ENCODE measurements around the gene NPHP3.
A peak's percentile ranks its signal among the peaks of the same experiment; 100 is the strongest.

The NPHP3 gene

DNA sequence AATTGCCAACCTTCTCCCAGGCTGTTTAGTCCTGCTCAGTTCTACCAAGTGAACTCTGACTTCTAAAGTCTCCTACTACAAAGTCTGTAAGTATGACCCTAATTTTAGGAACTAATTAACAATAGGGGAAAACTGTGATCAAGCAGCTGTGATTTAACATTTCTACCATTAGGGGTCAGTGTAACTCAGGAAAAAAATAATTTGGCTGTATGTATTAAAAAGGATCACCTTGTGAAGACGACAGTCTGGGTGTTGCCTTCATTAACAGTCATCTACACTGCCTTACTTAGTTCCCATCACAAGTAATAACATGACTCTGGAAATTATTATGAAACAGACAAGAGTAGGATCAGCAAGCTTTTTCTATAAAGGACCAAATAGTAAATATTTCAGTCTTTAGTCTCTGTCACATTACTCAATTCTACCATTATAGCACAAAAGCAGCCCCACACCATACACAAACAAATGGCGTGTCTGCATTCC lies 4.2 kb upstream of the NPHP3 start:
- TF ChIP-seq, protein P1, sequence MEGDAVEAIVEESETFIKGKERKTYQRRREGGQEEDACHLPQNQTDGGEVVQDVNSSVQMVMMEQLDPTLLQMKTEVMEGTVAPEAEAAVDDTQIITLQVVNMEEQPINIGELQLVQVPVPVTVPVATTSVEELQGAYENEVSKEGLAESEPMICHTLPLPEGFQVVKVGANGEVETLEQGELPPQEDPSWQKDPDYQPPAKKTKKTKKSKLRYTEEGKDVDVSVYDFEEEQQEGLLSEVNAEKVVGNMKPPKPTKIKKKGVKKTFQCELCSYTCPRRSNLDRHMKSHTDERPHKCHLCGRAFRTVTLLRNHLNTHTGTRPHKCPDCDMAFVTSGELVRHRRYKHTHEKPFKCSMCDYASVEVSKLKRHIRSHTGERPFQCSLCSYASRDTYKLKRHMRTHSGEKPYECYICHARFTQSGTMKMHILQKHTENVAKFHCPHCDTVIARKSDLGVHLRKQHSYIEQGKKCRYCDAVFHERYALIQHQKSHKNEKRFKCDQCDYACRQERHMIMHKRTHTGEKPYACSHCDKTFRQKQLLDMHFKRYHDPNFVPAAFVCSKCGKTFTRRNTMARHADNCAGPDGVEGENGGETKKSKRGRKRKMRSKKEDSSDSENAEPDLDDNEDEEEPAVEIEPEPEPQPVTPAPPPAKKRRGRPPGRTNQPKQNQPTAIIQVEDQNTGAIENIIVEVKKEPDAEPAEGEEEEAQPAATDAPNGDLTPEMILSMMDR (IDR thresholded peaks at IDR 0.05; ENCODE audit: insufficient read depth, low read length, poor library complexity, severe bottlenecking): peak; percentile 55
- TF ChIP-seq EZH2phosphoT487 (conservative IDR thresholded peaks at IDR 0.05; ENCODE audit: low read length): no peak
- Histone ChIP-seq H3K79me2 (ENCODE audit: insufficient read depth, low read length) (no peaks in the 10 kb centered on the region), H4K20me1 (ENCODE audit: low read depth, low read length) (no peaks in the 10 kb centered on the region), H3F3A (ENCODE audit: insufficient read depth) (peaks cover 2% of the 10 kb centered on the region; the same call in 1 of the 2 replicates), H2AFZ (ENCODE audit: low read depth, low read length, severe bottlenecking) (no peak overlapping the region), H3K9me2 (replicated peaks; ENCODE audit: insufficient read depth, low read length) (no peaks in the 10 kb centered on the region), H3K36me3 (ENCODE audit: low read length) (no peaks in the 10 kb centered on the region), H3K9ac (ENCODE audit: low read length) (no peak overlapping the region), H3K9me3 (ENCODE audit: insufficient read depth, low read length) (no peaks in the 10 kb centered on the region), H3K4me3 (ENCODE audit: insufficient read depth, low read length, poor library complexity, severe bottlenecking) (no peak overlapping the region), H3K27me3 (ENCODE audit: low read length) (no peaks in the 10 kb centered on the region), H3K27ac (ENCODE audit: low read depth, low read length) (no peak overlapping the region), H3K4me2 (ENCODE audit: low read depth, low read length, poor library complexity, severe bottlenecking) (no peak overlapping the region)

DNA sequence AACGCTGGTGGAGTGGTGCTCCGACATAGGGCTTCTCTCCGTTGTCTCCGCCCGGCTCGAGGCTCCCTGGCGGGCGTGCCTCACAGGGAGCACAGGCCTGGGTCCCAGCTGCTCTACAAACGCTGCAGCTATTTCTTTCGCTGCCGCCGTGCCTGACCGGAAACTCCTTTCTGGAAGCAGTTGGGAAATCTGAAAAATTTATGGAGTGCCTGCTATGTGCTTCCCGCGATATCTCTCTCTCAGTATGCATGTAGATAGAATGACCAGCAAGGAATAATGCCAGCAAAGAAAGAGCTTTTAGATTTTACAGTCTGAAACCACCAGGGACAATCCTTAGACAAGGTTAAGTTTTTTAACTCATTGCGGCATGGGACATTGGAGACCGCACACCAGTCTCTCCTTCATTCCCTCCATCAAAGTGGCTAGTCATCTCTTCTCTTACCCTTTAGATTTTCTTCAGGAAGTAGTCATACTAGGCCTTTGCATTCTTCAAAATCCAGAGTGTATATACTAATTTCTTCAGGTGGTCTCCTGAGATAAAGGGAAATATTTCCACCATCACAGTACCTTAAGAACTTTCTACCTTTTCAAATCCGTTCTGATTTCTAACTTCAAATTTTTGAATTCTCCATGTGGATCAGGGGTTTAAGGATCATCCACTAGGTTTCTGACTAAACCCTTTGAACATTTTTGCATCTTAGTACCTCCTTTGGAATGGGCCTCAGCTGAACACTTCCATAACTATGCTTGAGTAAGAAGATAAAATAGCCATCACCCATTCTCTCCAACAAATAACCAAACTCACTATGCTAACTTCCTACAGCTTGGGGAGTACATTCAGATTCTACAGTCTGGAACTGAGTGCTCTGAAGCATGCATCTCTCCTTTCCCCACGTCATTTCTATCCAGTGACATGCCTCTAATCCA lies 1.1 kb upstream of the NPHP3 start:
- Histone ChIP-seq H2AFZ (ENCODE audit: low read depth, low read length, severe bottlenecking) (peak overlapping the region; percentile 95), H3K79me2 (ENCODE audit: insufficient read depth, low read length) (no peaks in the 10 kb centered on the region), H3K36me3 (ENCODE audit: low read length) (no peaks in the 10 kb centered on the region), H4K20me1 (ENCODE audit: low read depth, low read length) (no peaks in the 10 kb centered on the region), H3K9me3 (ENCODE audit: insufficient read depth, low read length) (no peaks in the 10 kb centered on the region), H3F3A (ENCODE audit: insufficient read depth) (peaks cover 12% of the 10 kb centered on the region; the same call in 1 of the 2 replicates), H3K9me2 (replicated peaks; ENCODE audit: insufficient read depth, low read length) (no peaks in the 10 kb centered on the region), H3K4me2 (ENCODE audit: low read depth, low read length, poor library complexity, severe bottlenecking) (peak overlapping the region; percentile 98), H3K27ac (ENCODE audit: low read depth, low read length) (no peak overlapping the region), H3K27me3 (ENCODE audit: low read length) (no peaks in the 10 kb centered on the region), H3K9ac (ENCODE audit: low read length) (peak overlapping the region; percentile 67), H3K4me3 (ENCODE audit: insufficient read depth, low read length, poor library complexity, severe bottlenecking) (peak overlapping the region; percentile 94)
- no peak for TF ChIP-seq EZH2phosphoT487 (conservative IDR thresholded peaks at IDR 0.05; ENCODE audit: low read length)
- TF ChIP-seq, protein P1 (IDR thresholded peaks at IDR 0.05; ENCODE audit: insufficient read depth, low read length, poor library complexity, severe bottlenecking): no peak

DNA sequence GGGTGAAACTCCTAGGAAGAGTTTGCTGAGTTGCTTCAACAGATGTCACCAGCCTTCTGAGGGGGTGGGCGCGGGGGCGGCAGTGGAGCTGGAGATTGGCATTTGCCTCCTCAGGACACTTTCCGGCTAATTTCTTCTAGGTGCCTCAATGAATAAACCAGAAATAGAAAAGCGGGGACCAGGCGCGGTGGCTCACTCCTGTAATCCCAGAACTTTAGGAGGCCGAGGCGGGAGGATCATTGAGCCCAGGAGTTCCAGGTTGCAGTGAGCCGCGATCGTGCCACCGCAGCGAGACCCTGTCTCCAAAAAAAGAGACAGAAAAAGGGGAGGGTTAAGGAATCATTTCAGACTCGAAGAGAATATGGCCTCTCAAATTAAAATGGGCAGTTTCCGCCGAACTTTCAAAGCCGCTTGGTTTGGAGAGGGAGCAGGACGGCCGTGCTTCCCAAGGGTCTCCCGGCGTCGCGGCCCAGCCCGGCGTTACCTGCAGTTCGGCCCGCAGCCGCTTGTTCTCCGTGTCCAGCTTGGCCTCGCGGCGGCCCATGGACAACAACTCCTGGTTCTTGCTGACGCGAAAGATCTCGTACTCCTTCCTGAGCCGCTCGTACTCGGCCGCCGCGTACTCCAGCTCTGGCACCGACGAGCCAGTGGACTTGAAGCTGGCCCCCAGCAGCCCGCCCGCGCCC lies 587 bp downstream of the NPHP3 start:
- peaks cover 12% of the 10 kb centered on the region; the same call in 1 of the 2 replicates for H3F3A ChIP-seq (ENCODE audit: insufficient read depth)
- H3K4me3 ChIP-seq (ENCODE audit: insufficient read depth, low read length, poor library complexity, severe bottlenecking): peak overlapping the region; percentile 59
- no peaks in the 10 kb centered on the region for H3K9me3 ChIP-seq (ENCODE audit: insufficient read depth, low read length)
- no peaks in the 10 kb centered on the region for H3K36me3 ChIP-seq (ENCODE audit: low read length)
- H2AFZ ChIP-seq (ENCODE audit: low read depth, low read length, severe bottlenecking): peak overlapping the region; percentile 96
- TF ChIP-seq EZH2phosphoT487 (conservative IDR thresholded peaks at IDR 0.05; ENCODE audit: low read length): no peak
- peak overlapping the region; percentile 58 for H3K4me2 ChIP-seq (ENCODE audit: low read depth, low read length, poor library complexity, severe bottlenecking)
- H3K9me2 ChIP-seq (replicated peaks; ENCODE audit: insufficient read depth, low read length): no peaks in the 10 kb centered on the region
- H3K9ac ChIP-seq (ENCODE audit: low read length): peak overlapping the region; percentile 72
- H3K27me3 ChIP-seq (ENCODE audit: low read length): no peaks in the 10 kb centered on the region
- no peaks in the 10 kb centered on the region for H4K20me1 ChIP-seq (ENCODE audit: low read depth, low read length)
- H3K79me2 ChIP-seq (ENCODE audit: insufficient read depth, low read length): no peaks in the 10 kb centered on the region
- no peak overlapping the region for H3K27ac ChIP-seq (ENCODE audit: low read depth, low read length)

Data from SU-DHL-6 (cell line).